Measurements from ENCODE around the gene ATG16L2. TPM values are rescaled to one million over a fixed set of nuclear protein-coding genes. Genes with fewer than 3 reads are reported as not detected.
A peak's percentile ranks its signal among the peaks of the same experiment; 100 is the strongest.

The ATG16L2 gene
- total and polyA plus RNA-seq, 8 donors: 4.5 to 75.7 (median 13.2) TPM

DNA sequence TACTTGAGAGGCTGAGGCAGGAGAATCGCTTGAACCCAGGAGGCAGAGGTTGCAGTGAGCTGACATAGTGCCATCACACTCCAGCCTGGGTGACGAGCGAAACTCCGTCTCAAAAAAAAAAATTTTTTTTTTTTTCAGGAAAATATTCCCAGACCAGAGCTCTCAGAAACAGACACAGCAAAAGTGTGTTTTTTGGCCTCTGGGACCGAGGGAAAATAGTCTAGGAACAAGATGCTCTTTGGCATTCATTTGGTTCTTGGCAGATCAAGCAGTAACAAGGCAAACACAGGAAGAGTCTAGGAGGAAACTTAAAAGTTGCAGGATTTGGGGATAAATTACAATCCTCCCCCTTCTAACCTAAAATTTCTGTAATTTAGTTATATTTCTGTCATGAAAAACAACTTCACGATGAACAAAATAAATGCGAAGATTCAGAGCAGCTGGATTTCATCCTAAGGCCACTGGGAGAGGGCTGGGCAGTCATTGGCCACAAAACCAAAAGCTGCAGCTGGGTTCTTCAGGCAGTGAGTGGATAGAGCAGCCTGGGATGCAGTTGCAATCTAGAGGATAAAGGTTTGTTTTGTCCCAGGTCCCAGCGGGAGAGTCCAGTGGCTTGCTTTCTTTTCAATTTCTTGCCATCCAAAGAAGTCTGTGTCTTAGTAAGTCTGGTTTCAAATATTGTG is 19.7 kb downstream of the ATG16L2 start:
- WGBS, 2 donors: 73 to 74% methylated on average over 8 of the region's 8 CpGs
- peaks cover 0 to 5% (median 0%) of the 10 kb centered on the region in 3 donors for H3K36me3 ChIP-seq
- no peaks in the 10 kb centered on the region for H3K27me3 ChIP-seq
- no peaks in the 10 kb centered on the region for H3K9me3 ChIP-seq
- ATAC-seq (no peak), DNase-seq (no peak), FAIRE-seq (no peak)
- H3K4me1 ChIP-seq: no peaks in the 10 kb centered on the region
- H3K27ac ChIP-seq: no peak overlapping the region
- no peak overlapping the region for H3K4me3 ChIP-seq
- intact Hi-C loops (cut with DNase I): loop anchor here in 1 of 3 donors (2.0 kb wide), 1 partner anchor 345 kb away; no protein-coding TSS in a partner anchor
- TF ChIP-seq, protein P1, sequence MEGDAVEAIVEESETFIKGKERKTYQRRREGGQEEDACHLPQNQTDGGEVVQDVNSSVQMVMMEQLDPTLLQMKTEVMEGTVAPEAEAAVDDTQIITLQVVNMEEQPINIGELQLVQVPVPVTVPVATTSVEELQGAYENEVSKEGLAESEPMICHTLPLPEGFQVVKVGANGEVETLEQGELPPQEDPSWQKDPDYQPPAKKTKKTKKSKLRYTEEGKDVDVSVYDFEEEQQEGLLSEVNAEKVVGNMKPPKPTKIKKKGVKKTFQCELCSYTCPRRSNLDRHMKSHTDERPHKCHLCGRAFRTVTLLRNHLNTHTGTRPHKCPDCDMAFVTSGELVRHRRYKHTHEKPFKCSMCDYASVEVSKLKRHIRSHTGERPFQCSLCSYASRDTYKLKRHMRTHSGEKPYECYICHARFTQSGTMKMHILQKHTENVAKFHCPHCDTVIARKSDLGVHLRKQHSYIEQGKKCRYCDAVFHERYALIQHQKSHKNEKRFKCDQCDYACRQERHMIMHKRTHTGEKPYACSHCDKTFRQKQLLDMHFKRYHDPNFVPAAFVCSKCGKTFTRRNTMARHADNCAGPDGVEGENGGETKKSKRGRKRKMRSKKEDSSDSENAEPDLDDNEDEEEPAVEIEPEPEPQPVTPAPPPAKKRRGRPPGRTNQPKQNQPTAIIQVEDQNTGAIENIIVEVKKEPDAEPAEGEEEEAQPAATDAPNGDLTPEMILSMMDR (IDR thresholded peaks at IDR 0.05): no peak

DNA sequence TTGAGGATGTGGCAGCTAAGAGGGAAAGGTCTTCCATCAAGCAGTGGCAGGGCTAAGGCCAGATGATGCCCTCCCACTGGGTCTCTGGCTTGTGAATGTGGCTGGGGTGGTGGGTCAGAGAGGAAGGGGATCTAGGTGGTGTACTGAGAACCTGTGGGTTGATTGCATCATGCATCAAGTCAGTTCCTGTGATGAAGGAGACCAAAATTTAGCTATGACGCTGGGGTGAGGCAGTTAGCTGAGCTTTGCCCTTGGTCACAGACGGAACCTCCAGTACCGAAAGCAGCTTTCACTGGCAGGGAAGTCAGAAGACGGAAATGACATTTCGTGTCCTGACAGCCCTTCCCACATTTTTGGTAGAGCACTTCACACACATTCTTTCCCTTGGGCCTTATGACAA is 20.7 kb downstream of the ATG16L2 start:
- Histone ChIP-seq H3K4me1 (no peaks in the 10 kb centered on the region), H3K4me3 (no peak overlapping the region), H3K9me3 (no peaks in the 10 kb centered on the region), H3K27me3 (no peaks in the 10 kb centered on the region), H3K27ac (peak overlapping the region in 2 of 4 donors; percentile 2 to 47), H3K36me3 (peaks cover 0 to 6% (median 0%) of the 10 kb centered on the region in 3 donors)
- 86 to 93% methylated on average over 5 of the region's 5 CpGs for WGBS, 2 donors
- FAIRE-seq: no peak
- TF ChIP-seq, protein P1 (IDR thresholded peaks at IDR 0.05): no peak
- no peak for ATAC-seq
- intact Hi-C loops (cut with DNase I): no loop called here
- DNase-seq: no peak

DNA sequence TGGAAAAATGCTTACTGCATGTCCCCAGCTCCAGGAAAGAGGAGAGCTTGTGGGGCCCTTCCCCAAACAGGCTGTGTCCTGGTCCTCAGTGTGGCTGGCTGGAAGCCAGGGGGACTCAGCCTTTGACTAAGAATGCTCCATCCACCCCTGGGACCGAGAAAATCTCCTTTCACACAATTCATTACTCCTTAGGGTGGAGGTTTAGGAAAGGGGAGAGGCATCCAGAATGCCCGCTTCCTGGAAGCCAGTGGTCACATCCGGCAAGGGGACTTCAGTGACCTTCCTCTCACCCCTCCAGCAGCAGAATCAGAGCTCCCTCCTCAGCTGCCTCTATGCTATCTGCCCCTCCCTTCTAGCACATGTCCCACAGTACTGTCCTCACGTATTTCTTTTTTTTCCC is 21.9 kb downstream of the ATG16L2 start:
- intact Hi-C loops (cut with DNase I): no loop called here
- Histone ChIP-seq H3K27me3 (no peaks in the 10 kb centered on the region), H3K36me3 (peaks cover 0 to 16% (median 0%) of the 10 kb centered on the region in 3 donors), H3K4me1 (no peaks in the 10 kb centered on the region), H3K9me3 (no peaks in the 10 kb centered on the region), H3K4me3 (no peak overlapping the region), H3K27ac (peak overlapping the region in 1 of 4 donors; percentile 47)
- ATAC-seq: peak in 1 of 4 donors; percentile 8
- FAIRE-seq: no peak
- peak in 1 of 6 donors; percentile 31 for DNase-seq
- 76 to 79% methylated on average over 4 of the region's 4 CpGs for WGBS, 2 donors
- TF ChIP-seq, protein P1 (IDR thresholded peaks at IDR 0.05): no peak

DNA sequence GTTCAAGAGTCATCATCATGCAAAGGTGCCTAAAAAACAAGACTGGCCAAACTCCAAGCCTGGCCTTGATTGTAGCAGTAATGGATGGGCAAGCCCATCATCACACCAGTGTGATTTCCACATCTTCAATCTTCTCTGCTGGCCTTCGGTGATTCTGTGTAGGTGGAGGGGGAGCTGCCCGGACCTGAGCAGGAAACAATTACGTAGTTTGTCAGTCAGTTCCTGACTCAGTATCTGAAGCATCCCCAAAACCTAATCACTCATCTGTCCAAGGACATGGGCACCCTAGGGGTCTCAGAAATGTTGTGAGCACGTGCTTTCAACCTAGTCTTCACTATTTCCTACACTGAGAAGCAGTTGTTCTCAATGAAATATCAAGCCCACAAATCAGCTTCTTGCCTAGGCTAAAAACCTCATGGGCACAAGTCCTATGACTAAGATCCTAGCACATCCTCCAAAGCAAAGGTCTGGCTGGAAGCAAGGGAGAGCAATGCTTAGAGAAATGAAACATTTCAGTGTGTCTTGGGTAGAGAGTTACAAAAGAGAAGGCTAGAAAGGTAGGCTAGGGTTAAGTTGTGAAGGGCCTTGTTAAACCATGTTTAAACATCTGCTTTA is 24.6 kb downstream of the ATG16L2 start:
- H3K4me3 ChIP-seq: no peak overlapping the region
- H3K4me1 ChIP-seq: no peaks in the 10 kb centered on the region
- H3K36me3 ChIP-seq: peaks cover 0 to 32% (median 5%) of the 10 kb centered on the region in 3 donors
- intact Hi-C loops (cut with DNase I): no loop called here
- TF ChIP-seq, protein P1 (IDR thresholded peaks at IDR 0.05): no peak
- ATAC-seq (no peak), FAIRE-seq (no peak), DNase-seq (no peak)
- H3K27me3 ChIP-seq: no peaks in the 10 kb centered on the region
- 81 to 82% methylated on average over 4 of the region's 4 CpGs for WGBS, 2 donors
- no peaks in the 10 kb centered on the region for H3K9me3 ChIP-seq
- H3K27ac ChIP-seq: no peak overlapping the region

DNA sequence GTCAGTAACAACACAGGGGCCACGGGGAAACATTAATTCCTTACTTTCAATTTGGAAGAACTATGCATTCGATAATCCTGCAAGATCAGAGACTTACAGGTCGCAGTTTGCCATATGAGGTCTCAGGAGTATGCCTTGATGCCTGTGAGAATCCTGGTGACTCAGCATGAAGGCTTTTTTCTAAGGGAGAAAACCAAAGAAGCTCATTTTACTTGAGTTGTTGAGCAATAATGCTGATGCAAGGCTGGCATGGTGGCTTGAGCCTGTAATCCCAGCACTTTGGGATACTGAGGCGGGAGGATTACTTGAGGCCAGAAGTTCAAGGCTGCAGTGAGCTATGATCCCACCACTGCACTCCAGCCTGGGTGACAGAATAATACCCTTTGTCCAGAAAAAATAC is 26.6 kb downstream of the ATG16L2 start:
- H3K4me3 ChIP-seq: no peak overlapping the region
- peaks cover 0 to 32% (median 5%) of the 10 kb centered on the region in 3 donors for H3K36me3 ChIP-seq
- no peak for ATAC-seq
- no peak overlapping the region for H3K27ac ChIP-seq
- no peak for DNase-seq
- H3K9me3 ChIP-seq: no peaks in the 10 kb centered on the region
- H3K4me1 ChIP-seq: no peaks in the 10 kb centered on the region
- TF ChIP-seq, protein P1 (IDR thresholded peaks at IDR 0.05): no peak
- no peaks in the 10 kb centered on the region for H3K27me3 ChIP-seq
- intact Hi-C loops (cut with DNase I): no loop called here
- FAIRE-seq: no peak
- WGBS, 2 donors: 88 to 93% methylated on average over 4 of the region's 4 CpGs
